Measurements from ENCODE around the gene ZNF425. TPM values are rescaled to one million over a fixed set of nuclear protein-coding genes. Genes with fewer than 3 reads are reported as not detected.
"Not testable (repeated sequence)": the region's sequence is repeated elsewhere in the genome, so short reads cannot be mapped to it uniquely, and the experiment has no call there.

The ZNF425 gene
- total RNA-seq, 2 experiments from 2014 or later, result 0.47 to 0.55 TPM

DNA sequence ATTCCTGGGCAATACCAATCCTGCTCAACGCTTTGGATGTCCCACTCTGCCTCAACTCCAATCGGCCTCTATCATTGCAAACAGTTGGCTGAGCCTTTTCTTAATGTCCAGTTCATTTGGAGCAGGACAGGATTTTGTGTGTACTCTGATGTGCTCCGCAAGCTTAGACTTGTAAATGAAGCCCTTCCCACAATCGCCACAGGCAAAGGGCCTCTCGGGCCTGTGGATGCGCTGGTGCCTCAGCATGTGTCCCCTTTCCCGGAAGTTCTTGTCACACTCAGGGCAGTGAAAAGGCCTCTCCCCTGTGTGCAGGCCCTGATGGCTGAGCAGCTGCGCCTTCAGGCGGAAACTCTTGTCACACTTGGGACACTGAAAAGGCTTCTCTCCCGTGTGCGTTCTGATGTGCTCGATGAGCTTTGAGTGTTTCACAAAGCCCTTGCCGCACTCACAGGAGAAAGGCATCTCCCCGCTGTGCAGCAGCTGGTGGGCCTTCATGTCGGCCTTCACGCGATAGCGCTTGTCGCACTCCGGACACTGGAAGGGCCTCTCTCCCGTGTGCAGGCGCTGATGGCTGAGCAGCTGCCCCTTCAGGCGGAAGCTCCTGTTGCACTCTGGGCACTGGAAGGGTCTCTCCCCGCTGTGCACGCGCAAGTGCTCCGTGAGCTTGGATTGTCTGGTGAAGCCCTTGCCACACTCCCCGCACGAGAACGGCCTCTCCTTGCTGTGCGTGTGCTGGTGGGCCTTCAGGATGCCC is 55.6 kb downstream of the ZNF425 start:
- H3K36me3 Mint-ChIP-seq (ENCODE audit: low read depth), result peaks cover 33% of the 10 kb centered on the region
- no peaks in the 10 kb centered on the region for H3K9me3 Mint-ChIP-seq (ENCODE audit: insufficient read depth)
- POLR2A ChIA-PET, result no interaction called here
- no peak for ATAC-seq
- no peaks in the 10 kb centered on the region for H3K27me3 Mint-ChIP-seq (ENCODE audit: low read depth)
- no peak for DNase-seq
- CTCF ChIA-PET, result interaction anchor here (0.6 to 1.6 kb wide), 2 partner anchors 9 to 61 kb away, joined by 3 read pairs; no protein-coding TSS in a partner anchor
- H3K27ac Mint-ChIP-seq, result no peak overlapping the region
- H3K4me1 Mint-ChIP-seq (ENCODE audit: low read depth), result peaks cover 9% of the 10 kb centered on the region
- H3K4me3 Mint-ChIP-seq, result no peak overlapping the region

- Mint-ChIP-seq H3K36me3 (ENCODE audit: low read depth) (peaks cover 24% of the 10 kb centered on the region), H3K27me3 (ENCODE audit: low read depth) (no peaks in the 10 kb centered on the region), H3K4me3 (no peak overlapping the region), H3K27ac (no peak overlapping the region), H3K4me1 (ENCODE audit: low read depth) (peaks cover 7% of the 10 kb centered on the region), H3K9me3 (ENCODE audit: insufficient read depth) (no peaks in the 10 kb centered on the region)
- ATAC-seq (no peak), DNase-seq (no peak)
- ChIA-PET POLR2A (interaction anchor here (0.6 kb wide), 1 partner anchor 181 kb away, joined by 3 read pairs; no protein-coding TSS in a partner anchor), CTCF (interaction anchor here (1.2 to 1.6 kb wide), 2 partner anchors 58 to 63 kb away, joined by 3 to 6 read pairs; no protein-coding TSS in a partner anchor)
Observed at GRCh38 chr7:149067869-149068268, 58.3 kb downstream of the ZNF425 start.

DNA sequence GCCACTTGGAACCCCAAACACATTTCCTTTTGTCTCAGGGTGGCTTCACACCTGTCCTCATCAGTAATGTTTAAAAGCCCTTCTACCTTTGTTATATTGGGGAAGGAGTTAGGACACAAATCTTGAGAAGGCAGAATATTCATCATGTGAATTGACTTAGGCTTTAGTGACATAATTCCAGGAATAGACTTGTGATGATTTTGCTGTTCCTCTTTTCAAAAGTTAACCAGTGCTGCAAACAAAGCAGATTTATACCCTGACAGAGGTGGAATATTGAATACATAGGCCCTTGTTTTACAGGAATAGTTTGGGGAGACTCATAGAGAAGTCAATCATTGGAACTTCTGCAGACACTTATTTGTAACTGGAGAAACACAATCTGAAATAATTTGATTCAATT is 62.6 kb downstream of the ZNF425 start:
- no peaks in the 10 kb centered on the region for H3K27me3 Mint-ChIP-seq (ENCODE audit: low read depth)
- ChIA-PET CTCF (no interaction called here), POLR2A (no interaction called here)
- H3K4me3 Mint-ChIP-seq, result no peak overlapping the region
- H3K4me1 Mint-ChIP-seq (ENCODE audit: low read depth), result peaks cover 5% of the 10 kb centered on the region
- no peak for DNase-seq
- no peak overlapping the region for H3K27ac Mint-ChIP-seq
- ATAC-seq, result no peak
- H3K36me3 Mint-ChIP-seq (ENCODE audit: low read depth), result peaks cover 4% of the 10 kb centered on the region
- H3K9me3 Mint-ChIP-seq (ENCODE audit: insufficient read depth), result no peaks in the 10 kb centered on the region

DNA sequence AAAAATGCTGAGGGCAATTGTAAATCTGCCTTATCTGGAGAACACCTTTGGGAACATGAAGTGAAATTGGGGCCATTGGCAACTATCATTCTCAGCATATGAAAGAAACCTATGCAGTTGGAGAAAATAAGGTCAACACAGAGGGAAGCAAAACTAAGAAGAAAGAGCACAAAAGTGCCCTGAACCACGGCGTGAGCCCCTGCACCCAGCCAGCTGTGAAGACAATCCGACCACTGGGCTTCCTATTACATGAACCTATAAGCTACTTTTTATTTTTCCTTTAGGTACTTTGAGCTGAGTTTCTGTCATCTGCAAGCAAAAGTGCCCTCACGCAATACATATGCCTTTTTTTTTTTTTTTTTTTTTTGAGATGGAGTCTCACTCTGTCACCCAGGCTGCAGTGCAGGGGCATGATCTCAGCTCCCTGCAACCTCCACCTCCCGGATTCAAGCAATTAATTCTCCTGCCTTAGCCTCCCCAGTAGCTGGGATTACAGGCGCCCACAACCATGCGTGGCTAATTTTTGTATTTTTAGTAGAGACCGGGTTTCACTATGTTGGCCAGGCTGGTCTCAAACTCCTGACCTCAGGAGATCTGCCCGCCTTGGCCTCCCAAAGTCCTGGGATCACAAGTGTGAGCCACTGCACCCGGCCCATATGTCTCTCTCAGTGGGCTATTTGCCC is 63.8 kb downstream of the ZNF425 start:
- POLR2A ChIA-PET; H3K4me3 Mint-ChIP-seq; DNase-seq; H3K4me1 Mint-ChIP-seq (ENCODE audit: low read depth); H3K27ac Mint-ChIP-seq; H3K9me3 Mint-ChIP-seq (ENCODE audit: insufficient read depth); H3K27me3 Mint-ChIP-seq (ENCODE audit: low read depth); ATAC-seq; H3K36me3 Mint-ChIP-seq (ENCODE audit: low read depth): not testable (repeated sequence)
- CTCF ChIA-PET, result interaction anchor here (1.5 kb wide), 1 partner anchor 57 kb away, joined by 4 read pairs; no protein-coding TSS in a partner anchor

DNA sequence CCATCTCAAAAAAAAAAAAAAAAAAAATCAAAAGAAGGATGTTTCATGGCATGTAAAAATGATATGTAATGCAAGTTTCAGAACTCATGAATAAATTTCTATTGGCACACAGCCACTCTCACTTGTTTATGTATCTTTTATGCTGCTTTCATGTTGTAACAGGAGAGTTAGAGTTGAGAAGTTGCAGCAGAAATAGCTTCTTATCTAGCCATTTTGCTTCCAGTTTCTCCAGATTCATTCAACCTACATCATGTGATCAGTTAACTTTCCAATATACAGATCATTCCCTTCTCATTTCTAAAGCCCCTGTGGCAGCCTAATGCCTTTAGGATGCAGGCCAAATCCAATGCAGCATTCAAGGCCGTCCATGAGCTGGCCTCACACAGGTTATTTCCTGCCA is 66.0 kb downstream of the ZNF425 start:
- ATAC-seq, result no peak
- H3K9me3 Mint-ChIP-seq (ENCODE audit: insufficient read depth), result no peaks in the 10 kb centered on the region
- H3K27me3 Mint-ChIP-seq (ENCODE audit: low read depth), result no peaks in the 10 kb centered on the region
- no peak overlapping the region for H3K4me3 Mint-ChIP-seq
- ChIA-PET CTCF (no interaction called here), POLR2A (no interaction called here)
- no peaks in the 10 kb centered on the region for H3K36me3 Mint-ChIP-seq (ENCODE audit: low read depth)
- H3K27ac Mint-ChIP-seq, result no peak overlapping the region
- H3K4me1 Mint-ChIP-seq (ENCODE audit: low read depth), result peaks cover 3% of the 10 kb centered on the region
- DNase-seq, result no peak

- Mint-ChIP-seq H3K9me3 (ENCODE audit: insufficient read depth) (no peaks in the 10 kb centered on the region), H3K27me3 (ENCODE audit: low read depth) (peaks cover 5% of the 10 kb centered on the region), H3K4me3 (no peak overlapping the region), H3K36me3 (ENCODE audit: low read depth) (no peaks in the 10 kb centered on the region), H3K4me1 (ENCODE audit: low read depth) (peaks cover 5% of the 10 kb centered on the region), H3K27ac (no peak overlapping the region)
- CTCF ChIA-PET, result interaction anchor here (4.4 kb wide), 1 partner anchor 11 kb away, joined by 22 read pairs; no protein-coding TSS in a partner anchor
- DNase-seq, result no peak
- POLR2A ChIA-PET, result no interaction called here
- no peak for ATAC-seq
Observed at GRCh38 chr7:149053885-149054284, 72.2 kb downstream of the ZNF425 start.

- Mint-ChIP-seq H3K36me3 (ENCODE audit: low read depth) (no peaks in the 10 kb centered on the region), H3K4me1 (ENCODE audit: low read depth) (peaks cover 5% of the 10 kb centered on the region), H3K27me3 (ENCODE audit: low read depth) (peaks cover 5% of the 10 kb centered on the region), H3K27ac (no peak overlapping the region), H3K4me3 (no peak overlapping the region), H3K9me3 (ENCODE audit: insufficient read depth) (no peaks in the 10 kb centered on the region)
- ChIA-PET CTCF (interaction anchor here (4.4 kb wide), 1 partner anchor 12 kb away, joined by 22 read pairs; no protein-coding TSS in a partner anchor), POLR2A (no interaction called here)
- DNase-seq (no peak), ATAC-seq (no peak)
Observed at GRCh38 chr7:149053384-149053783, 72.7 kb downstream of the ZNF425 start.

Other genes with a start within 250 kb of the ZNF425 start
- 100 to 1,000 TPM; 115 to 118 TPM for gene EZH2, start 242.0 kb downstream of the ZNF425 start, total RNA-seq
- gene PDIA4, start 97.8 kb downstream of the ZNF425 start, total RNA-seq, result 10 to 100 TPM; 90.6 to 92.2 TPM
- 1 to 10 TPM; 7.4 to 7.6 TPM for gene ZNF786, start 35.6 kb downstream of the ZNF425 start, total RNA-seq
- 10 to 100 TPM; 11.8 to 13.3 TPM for gene ZNF398, start 21.1 kb upstream of the ZNF425 start, total RNA-seq
- gene ZNF282, start 69.2 kb upstream of the ZNF425 start, total RNA-seq, result 10 to 100 TPM; 28.4 to 30.6 TPM
- gene ZNF212, start 113.3 kb upstream of the ZNF425 start, total RNA-seq, result 10 to 100 TPM; 10.8 to 12.9 TPM
- 10 to 100 TPM; 12.7 to 12.9 TPM for gene ZNF783, start 135.9 kb upstream of the ZNF425 start, total RNA-seq

Measured in activated CD8-positive, alpha-beta T cell treated with anti-CD3 and anti-CD28 coated beads, Interleukin-2, amount 10 ng/mL, durations not matched to agents 7 days and 5 days (primary cell).